HG03354 (cell line): ENCODE measurements around the gene GABRA1.
A peak's percentile ranks its signal among the peaks of the same experiment; 100 is the strongest.

Experiments
- ATAC-seq: cut with Tn5 transposase; IDR thresholded peaks from one replicate; pipeline ENCODE4 v1.9.1; 2021; ENCODE audit warnings: mild to moderate bottlenecking; ENCODE audit not compliant: unreplicated experiment, poor library complexity, severe bottlenecking

Gene GABRA1

DNA sequence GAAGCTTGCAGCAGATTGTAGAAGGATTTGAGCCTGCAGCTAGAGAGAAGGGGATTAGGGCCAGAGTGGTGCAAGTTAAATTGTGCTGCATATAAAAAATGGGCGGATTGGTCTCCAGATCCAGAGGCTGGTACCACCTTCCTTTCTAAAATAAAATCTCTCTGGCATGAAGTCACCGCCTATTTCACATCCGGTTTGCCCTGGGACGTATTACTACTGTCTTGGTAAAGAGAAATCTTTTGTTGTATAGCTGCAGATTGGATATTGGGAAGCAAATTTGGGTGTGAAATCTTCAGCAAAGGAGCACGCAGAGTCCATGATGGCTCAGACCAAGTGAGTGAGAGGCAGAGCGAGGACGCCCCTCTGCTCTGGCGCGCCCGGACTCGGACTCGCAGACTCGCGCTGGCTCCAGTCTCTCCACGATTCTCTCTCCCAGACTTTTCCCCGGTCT is at the start of gene GABRA1:
Gene GABRA1 (plus strand): TSS at position 180 of the 451 bp plus-strand sequence. CDS start 2,691 bp downstream, outside the sequence.
- no peak for ATAC-seq

GRCh38 chr5:161799316-161799715 is 48.6 kb upstream of the GABRA1 start:
- ATAC-seq = no peak

DNA sequence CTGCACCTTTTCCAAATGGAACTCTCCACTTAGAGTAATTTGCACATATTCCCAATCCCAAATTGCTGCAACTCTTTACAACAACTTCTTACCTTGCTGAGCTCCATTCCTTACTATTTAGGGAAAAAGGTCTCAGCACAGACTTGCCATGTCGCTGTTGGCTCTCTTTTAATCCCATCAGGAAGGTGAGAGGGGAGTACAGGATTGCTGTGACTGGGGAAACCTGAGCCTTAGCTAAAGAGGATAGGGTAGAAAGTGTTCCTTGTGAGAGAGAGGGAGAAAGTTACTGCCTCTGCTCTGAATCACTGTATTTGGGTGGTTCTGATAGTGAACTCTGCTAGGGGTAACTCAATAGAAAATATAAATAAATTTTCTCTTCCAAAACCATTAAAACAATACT is 43.7 kb upstream of the GABRA1 start:
- no peak for ATAC-seq

GRCh38 chr5:161846746-161847145 is 1.2 kb upstream of the GABRA1 start:
- peak; percentile 54 for ATAC-seq

GRCh38 chr5:161847447-161847846 is 473 bp upstream of the GABRA1 start:
- no peak for ATAC-seq

DNA sequence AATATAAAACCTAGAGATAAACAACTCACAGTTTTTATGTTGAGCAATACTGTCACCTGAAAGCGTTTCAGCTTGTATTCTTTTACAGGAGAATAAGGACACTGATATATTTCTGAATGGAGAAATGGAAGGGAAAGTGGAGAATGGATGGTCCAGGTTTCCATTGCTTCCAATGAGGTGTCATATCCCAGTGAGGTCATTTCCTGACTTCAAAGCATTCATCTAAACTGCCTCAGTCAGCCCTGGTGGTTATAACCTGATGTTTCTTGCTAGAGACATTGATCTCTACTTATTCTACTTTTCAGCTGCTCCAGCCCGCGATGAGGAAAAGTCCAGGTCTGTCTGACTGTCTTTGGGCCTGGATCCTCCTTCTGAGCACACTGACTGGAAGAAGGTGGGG is 2.6 kb downstream of the GABRA1 start:
- no peak for ATAC-seq

DNA sequence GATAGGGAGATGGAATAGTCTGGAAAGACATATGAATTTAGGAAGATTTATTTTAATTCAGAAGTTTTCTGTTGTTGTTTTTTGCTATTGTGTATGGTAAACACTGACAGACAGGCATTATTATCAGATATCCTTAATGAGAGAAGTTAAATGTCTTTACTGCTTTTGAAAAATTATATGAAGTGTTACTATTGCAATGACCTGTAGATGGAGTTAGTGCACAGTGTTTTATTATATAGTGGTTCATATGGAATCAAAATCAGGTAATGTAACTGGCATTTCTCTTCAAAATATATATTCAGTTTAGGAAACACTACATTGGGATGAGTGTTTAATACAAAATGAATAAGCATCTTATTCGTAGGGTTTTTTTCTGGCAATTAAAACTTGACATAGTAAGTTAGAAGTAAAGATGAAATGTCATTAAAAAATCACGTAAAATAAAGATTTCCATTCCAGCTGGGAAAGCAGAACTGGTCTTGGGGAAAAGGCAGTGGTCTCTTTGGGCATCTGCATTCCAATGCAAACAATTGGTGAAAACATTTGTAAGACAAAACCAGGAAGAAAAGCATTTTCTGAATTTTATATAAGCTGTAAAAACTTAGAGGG is 3.9 kb downstream of the GABRA1 start:
- ATAC-seq = no peak

DNA sequence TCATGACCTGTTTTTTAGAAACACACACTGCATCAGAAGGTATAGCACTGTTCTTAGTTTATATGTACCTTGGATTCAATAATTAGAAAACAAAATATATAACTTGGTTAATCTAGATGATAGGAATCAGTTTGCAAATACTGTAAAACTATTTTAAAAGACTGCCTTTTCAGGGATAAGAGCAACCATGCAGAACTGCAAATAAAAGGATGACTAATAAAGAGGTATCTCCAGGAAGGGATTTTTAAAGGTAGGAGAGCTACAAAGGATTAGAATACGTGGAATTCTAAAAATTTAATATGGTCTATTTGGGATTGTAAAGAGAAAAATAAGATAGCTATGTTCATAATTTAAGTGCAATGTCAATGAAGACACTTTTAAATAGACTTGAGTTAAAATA is 9.4 kb downstream of the GABRA1 start:
- no peak for ATAC-seq

DNA sequence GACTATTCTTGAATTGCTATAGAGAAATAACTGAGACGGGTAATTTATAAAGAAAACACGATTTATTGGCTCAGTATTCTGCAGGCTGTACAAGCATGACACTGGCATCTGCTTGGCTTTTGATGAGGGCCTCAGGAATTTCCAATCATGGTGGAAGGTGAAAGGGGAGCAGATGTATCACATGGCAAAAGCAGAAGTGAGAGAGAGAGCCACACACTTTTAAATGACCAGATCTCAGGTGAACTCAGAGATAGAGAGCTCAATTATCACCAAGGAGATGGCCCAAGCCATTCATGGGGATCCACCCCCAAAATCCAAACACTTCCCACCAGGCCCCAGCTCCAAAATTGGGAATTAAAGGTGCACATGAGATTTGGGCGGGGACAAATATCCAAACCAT is 15.3 kb downstream of the GABRA1 start:
- ATAC-seq = no peak

- ATAC-seq = no peak
These were observed 15.9 kb downstream of the GABRA1 start for GRCh38 chr5:161863811-161864210.

DNA sequence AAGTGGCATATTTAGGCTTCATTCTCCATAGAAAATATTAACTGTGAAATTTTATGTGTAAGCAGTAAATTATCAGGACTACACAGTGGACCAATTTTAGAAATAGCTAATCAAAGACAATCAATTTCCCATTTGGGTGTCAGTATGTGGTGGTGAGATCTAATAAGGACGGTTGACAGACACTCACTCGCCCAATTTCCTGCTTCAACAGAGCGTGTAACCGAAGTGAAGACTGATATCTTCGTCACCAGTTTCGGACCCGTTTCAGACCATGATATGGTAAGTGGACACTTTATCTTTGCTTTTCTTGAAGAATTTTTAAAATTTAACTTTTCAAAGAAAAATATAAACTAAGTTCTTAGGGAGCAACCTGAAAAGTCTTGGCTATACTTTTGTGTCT is 17.6 kb downstream of the GABRA1 start:
- no peak for ATAC-seq

DNA sequence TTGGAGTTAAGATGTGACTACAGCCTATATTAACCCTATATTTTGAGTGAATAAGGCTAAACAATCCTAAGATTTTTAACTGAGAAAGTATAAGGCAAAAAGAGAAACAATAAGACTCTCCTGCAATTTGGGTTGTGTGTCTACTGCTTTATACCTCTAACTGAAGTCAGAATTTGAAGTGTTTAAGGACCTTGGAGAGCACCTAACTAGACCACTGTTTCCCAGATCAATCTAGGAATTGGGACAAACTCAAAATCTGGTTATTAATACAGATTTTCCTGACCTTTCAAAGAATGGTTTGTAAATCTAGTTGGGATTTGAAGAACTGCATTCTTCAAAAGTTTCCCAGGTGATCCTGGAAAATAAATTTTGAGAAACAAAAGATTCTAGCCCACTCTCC is 42.1 kb downstream of the GABRA1 start:
- ATAC-seq = no peak

DNA sequence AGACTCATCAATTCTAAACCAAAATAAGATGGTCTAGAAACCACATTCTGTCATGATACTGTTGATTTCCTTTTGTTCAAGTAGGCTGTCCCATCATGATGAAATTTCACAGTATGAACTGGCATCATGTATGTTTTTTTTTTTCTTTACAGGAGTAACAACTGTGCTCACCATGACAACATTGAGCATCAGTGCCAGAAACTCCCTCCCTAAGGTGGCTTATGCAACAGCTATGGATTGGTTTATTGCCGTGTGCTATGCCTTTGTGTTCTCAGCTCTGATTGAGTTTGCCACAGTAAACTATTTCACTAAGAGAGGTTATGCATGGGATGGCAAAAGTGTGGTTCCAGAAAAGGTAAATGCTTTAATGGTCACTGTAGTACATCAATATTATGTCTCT is 47.6 kb downstream of the GABRA1 start:
- ATAC-seq = no peak

DNA sequence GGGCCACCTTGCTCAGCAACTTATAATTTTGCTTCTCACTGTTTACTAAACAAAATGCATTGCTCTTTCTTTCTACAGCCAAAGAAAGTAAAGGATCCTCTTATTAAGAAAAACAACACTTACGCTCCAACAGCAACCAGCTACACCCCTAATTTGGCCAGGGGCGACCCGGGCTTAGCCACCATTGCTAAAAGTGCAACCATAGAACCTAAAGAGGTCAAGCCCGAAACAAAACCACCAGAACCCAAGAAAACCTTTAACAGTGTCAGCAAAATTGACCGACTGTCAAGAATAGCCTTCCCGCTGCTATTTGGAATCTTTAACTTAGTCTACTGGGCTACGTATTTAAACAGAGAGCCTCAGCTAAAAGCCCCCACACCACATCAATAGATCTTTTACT is 49.1 kb downstream of the GABRA1 start:
- ATAC-seq = no peak

GRCh38 chr5:161899590-161899989 is 51.7 kb downstream of the GABRA1 start:
- ATAC-seq = no peak

- no peak for ATAC-seq
These were observed 53.1 kb downstream of the GABRA1 start for GRCh38 chr5:161900981-161901380.

DNA sequence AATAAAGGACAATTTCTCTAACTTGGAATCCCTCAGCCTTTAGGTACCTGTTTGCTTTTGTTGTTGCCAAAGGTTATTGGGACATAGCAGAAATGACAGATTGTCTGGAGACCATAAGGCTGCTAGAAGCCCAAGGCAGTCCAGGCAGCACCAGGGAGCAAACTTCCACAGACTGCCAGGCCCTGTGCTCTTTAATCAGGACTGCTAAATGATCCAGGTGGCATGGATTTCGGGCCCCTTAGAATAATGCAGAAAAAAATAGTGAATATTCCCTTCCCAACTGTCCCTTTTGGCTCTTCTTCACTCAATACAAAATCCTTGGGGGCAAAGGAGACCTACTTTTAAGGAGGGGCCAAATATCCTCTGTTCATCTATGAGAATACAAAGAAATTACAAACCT is 73.9 kb downstream of the GABRA1 start:
- ATAC-seq = no peak

DNA sequence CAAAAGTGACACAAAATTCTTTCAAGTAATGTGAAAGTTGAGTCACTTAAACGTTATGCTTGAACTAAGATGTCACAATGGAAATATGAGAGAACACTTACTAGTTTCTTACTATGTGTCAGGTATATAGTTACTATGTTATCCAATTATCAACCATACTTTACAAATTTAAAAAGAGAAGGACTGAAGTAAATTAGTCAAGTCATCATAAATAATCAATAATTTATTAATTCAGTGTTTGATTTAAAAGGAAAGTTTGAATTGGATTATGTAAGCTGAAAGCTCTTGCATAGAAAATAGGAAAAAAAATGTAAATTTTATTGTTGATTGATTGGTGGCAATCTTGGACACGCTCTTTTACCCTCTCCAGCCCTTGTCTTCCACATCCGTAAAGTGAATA is 76.3 kb downstream of the GABRA1 start:
- no peak for ATAC-seq

- ATAC-seq = no peak
These were observed 78.0 kb downstream of the GABRA1 start for GRCh38 chr5:161925960-161926359.

- no peak for ATAC-seq
These were observed 86.6 kb downstream of the GABRA1 start for GRCh38 chr5:161934486-161934885.

GRCh38 chr5:161944974-161945373 is 97.1 kb downstream of the GABRA1 start:
- no peak for ATAC-seq

DNA sequence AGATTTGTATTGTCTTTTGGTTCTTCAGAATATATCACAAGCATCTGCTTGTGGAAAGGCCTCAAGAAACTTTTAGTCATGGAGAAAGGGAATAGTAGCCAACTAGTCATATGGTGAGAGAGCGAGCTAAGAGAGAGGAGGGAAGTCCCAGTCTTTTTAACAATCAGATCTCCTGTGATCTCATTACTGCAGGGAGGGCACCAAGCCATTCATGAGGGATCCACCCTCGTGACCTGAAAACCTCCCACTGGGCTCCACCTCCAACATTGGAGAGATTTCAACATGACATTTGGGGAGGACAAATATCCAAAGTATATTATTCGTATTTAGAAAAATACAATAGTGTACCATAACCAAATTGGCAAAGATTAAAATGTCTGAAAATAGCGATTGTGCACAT is 99.0 kb downstream of the GABRA1 start:
- ATAC-seq = no peak
